A673 (cell line): ENCODE results near the gene OSBP2.

Source experiments
- EZH2 ChIP-seq: fragments of 200-600 bp; sonication (generic); IDR thresholded peaks from 2 replicates; pipeline ENCODE4 v1.6.1; 2017; ENCODE audit warnings: borderline replicate concordance, low read depth, mild to moderate bottlenecking, mixed read lengths, antibody characterized with exemption, low read length; ENCODE audit not compliant: poor library complexity, severe bottlenecking
- TF ChIP-seq, protein P1 (sequence below): fragments of 300-800, 200-600 bp; sonication (generic); conservative IDR thresholded peaks from 2 replicates; pipeline ENCODE4 v1.5.1; 2017; ENCODE audit warnings: low read depth, mild to moderate bottlenecking, antibody characterized with exemption, low read length, moderate library complexity, mixed read lengths

DNA sequence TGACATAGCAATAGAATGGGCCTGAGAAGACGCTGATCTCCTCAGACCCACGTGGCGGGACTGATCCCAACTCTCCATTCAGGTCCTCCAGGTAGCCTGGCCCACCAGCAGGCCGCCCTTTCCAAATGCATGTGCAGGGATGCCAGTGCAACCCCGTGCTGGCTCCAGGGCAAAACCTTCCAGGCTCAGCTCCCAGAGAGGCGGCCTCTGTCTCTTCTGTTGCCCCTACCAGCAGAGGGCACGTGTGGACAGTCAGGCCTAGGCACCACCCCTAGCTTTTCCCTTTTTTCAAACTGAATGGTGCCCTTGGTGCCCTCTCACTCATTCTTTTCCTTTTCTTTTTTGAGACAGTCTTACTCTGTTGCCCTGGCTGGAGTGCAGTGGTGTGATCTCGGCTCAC lies 121.7 kb downstream of the OSBP2 start:
- TF ChIP-seq, protein P1, sequence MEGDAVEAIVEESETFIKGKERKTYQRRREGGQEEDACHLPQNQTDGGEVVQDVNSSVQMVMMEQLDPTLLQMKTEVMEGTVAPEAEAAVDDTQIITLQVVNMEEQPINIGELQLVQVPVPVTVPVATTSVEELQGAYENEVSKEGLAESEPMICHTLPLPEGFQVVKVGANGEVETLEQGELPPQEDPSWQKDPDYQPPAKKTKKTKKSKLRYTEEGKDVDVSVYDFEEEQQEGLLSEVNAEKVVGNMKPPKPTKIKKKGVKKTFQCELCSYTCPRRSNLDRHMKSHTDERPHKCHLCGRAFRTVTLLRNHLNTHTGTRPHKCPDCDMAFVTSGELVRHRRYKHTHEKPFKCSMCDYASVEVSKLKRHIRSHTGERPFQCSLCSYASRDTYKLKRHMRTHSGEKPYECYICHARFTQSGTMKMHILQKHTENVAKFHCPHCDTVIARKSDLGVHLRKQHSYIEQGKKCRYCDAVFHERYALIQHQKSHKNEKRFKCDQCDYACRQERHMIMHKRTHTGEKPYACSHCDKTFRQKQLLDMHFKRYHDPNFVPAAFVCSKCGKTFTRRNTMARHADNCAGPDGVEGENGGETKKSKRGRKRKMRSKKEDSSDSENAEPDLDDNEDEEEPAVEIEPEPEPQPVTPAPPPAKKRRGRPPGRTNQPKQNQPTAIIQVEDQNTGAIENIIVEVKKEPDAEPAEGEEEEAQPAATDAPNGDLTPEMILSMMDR, result no peak
- TF ChIP-seq EZH2, result no peak
